Tibial artery (tissue), 4 donors: Measurements from ENCODE around the gene PCNX3.
A peak's percentile ranks its signal among the peaks of the same experiment; 100 is the strongest.

Experiments used
- DNase-seq, 2 donors: peaks; one replicate each; pipeline ENCODE4 v3.0.0-alpha.2; 2019
- H3K27ac ChIP-seq, 2 donors: fragments of 200-600 bp; sonication (generic) in 1 of 2; 1 replicate in 1 of 2; 2 replicates in 1 of 2; pipeline ENCODE4 v1.5.1; 2018 to 2019; ENCODE audit warnings: mild to moderate bottlenecking in 1 of 2
- H3K27me3 ChIP-seq, 2 donors: fragments of 200-600 bp; sonication (generic) in 1 of 2; one replicate each; pipeline versions ENCODE4 v1.5.1 to v1.6.0; 2016 to 2019
- H3K36me3 ChIP-seq, 3 donors: fragments of 200-600 bp; sonication (generic) in 2 of 3; one replicate each; pipeline ENCODE4 v1.5.1; 2016 to 2019; ENCODE audit warnings: mild to moderate bottlenecking in 2 of 3
- H3K4me1 ChIP-seq, 4 donors: fragments of 200-600 bp; sonication (generic) in 2 of 4; 1 replicate in 3 of 4; 2 replicates in 1 of 4; pipeline ENCODE4 v1.5.1; 2016 to 2019
- H3K4me3 ChIP-seq, 2 donors: fragments of 200-600 bp; sonication (generic) in 1 of 2; 1 replicate in 1 of 2; 2 replicates in 1 of 2; pipeline ENCODE4 v1.5.1; 2018 to 2019; ENCODE audit warnings: mild to moderate bottlenecking in 2 of 2
- H3K9me3 ChIP-seq, 3 donors: fragments of 200-600 bp; sonication (generic) in 1 of 3; one replicate each; pipeline ENCODE4 v1.5.1; 2016 to 2019
- CTCF ChIP-seq, 2 experiments: fragments of 200-600 bp in 1 of 2; fragments of 450-650 bp in 1 of 2; IDR thresholded peaks; one replicate each; pipeline ENCODE4 v1.5.1; 2017 to 2019; ENCODE audit warnings: antibody characterized with exemption in 2 of 2, mild to moderate bottlenecking in 1 of 2, moderate library complexity in 1 of 2
- intact Hi-C: fragments of 100-400 bp; cut with DNase I; formaldehyde crosslinking; loops from one replicate; pipeline ENCODE4 v1.15.0; 2023; ENCODE audit warnings: low total_unique reads

Gene PCNX3

GRCh38 chr11:65583589-65583988 is 32.0 kb upstream of the PCNX3 start:
- DNase-seq, result no peak
- no peak overlapping the region for H3K4me3 ChIP-seq
- H3K27me3 ChIP-seq, result no peaks in the 10 kb centered on the region
- H3K4me1 ChIP-seq, result peaks cover 0 to 43% (median 43%) of the 10 kb centered on the region in 4 donors
- peak overlapping the region; percentile 30 to 57 for H3K27ac ChIP-seq
- peaks cover 54 to 79% (median 71%) of the 10 kb centered on the region in 3 donors for H3K36me3 ChIP-seq
- intact Hi-C loops, result no loop called here
- no peak for TF ChIP-seq CTCF (IDR thresholded peaks at IDR 0.05)
- no peaks in the 10 kb centered on the region for H3K9me3 ChIP-seq

- intact Hi-C loops, result no loop called here
- peaks cover 0 to 42% (median 40%) of the 10 kb centered on the region in 4 donors for H3K4me1 ChIP-seq
These were observed 31.5 kb upstream of the PCNX3 start for GRCh38 chr11:65584106-65584505.

GRCh38 chr11:65584723-65585171 is 30.8 kb upstream of the PCNX3 start:
- intact Hi-C loops, result loop anchor here (5.0 kb wide), 1 partner anchor 42 kb away; no protein-coding TSS in a partner anchor
- Histone ChIP-seq H3K4me1 (peaks cover 0 to 40% (median 36%) of the 10 kb centered on the region in 4 donors), H3K36me3 (peaks cover 55 to 78% (median 65%) of the 10 kb centered on the region in 3 donors)

More at GRCh38 chr11:65584106-65584505, 31.5 kb upstream of the PCNX3 start:
- DNase-seq, result no peak
- Histone ChIP-seq H3K4me3 (no peak overlapping the region), H3K27ac (peak overlapping the region; percentile 30 to 31), H3K27me3 (no peaks in the 10 kb centered on the region), H3K36me3 (peaks cover 54 to 78% (median 66%) of the 10 kb centered on the region in 3 donors), H3K9me3 (no peaks in the 10 kb centered on the region)
- TF ChIP-seq CTCF (IDR thresholded peaks at IDR 0.05), result no peak

GRCh38 chr11:65585396-65586246 is 30.0 kb upstream of the PCNX3 start:
- DNase-seq, result no peak
- intact Hi-C loops, result loop anchor here (5.0 kb wide), 1 partner anchor 43 kb away; no protein-coding TSS in a partner anchor

More at GRCh38 chr11:65584723-65585171, 30.8 kb upstream of the PCNX3 start:
- Histone ChIP-seq H3K27ac (peak overlapping the region; percentile 11 to 31), H3K9me3 (no peaks in the 10 kb centered on the region), H3K4me3 (no peak overlapping the region), H3K27me3 (no peaks in the 10 kb centered on the region)
- no peak for DNase-seq
- TF ChIP-seq CTCF (IDR thresholded peaks at IDR 0.05), result no peak

GRCh38 chr11:65586247-65586630 is 29.3 kb upstream of the PCNX3 start:
- H3K27me3 ChIP-seq, result no peaks in the 10 kb centered on the region
- peak overlapping the region in 1 of 2 donors; percentile 15 for H3K4me3 ChIP-seq
- intact Hi-C loops, result loop anchor here (5.0 kb wide), 1 partner anchor 44 kb away; no protein-coding TSS in a partner anchor

More at GRCh38 chr11:65585396-65586246, 30.0 kb upstream of the PCNX3 start:
- Histone ChIP-seq H3K27ac (peak overlapping the region; percentile 68 to 74), H3K4me3 (no peak overlapping the region), H3K9me3 (no peaks in the 10 kb centered on the region), H3K27me3 (no peaks in the 10 kb centered on the region), H3K36me3 (peaks cover 55 to 78% (median 65%) of the 10 kb centered on the region in 3 donors), H3K4me1 (peaks cover 0 to 40% (median 35%) of the 10 kb centered on the region in 4 donors)
- TF ChIP-seq CTCF (IDR thresholded peaks at IDR 0.05), result no peak

More at GRCh38 chr11:65586247-65586630, 29.3 kb upstream of the PCNX3 start:
- peak overlapping the region; percentile 68 to 74 for H3K27ac ChIP-seq
- no peak for TF ChIP-seq CTCF (IDR thresholded peaks at IDR 0.05)
- no peaks in the 10 kb centered on the region for H3K9me3 ChIP-seq
- DNase-seq, result no peak
- H3K4me1 ChIP-seq, result peaks cover 0 to 40% (median 35%) of the 10 kb centered on the region in 4 donors
- H3K36me3 ChIP-seq, result peaks cover 55 to 78% (median 65%) of the 10 kb centered on the region in 3 donors
